ENCODE measurements around the gene PSMC3. TPM values are rescaled to one million over a fixed set of nuclear protein-coding genes. Genes with fewer than 3 reads are reported as not detected.

PSMC3 gene
- total and polyA plus RNA-seq, 9 of the 15 experiments (the other 6 are each of a cell fraction or from before 2014, with no cell fraction given), result 44.3 to 324 (median 240) TPM

GRCh38 chr11:47415949-47416472 is 10.2 kb downstream of the PSMC3 start:
- Histone ChIP-seq H3K36me3 (ENCODE audit: control insufficient read depth, insufficient read depth, low read length) (peaks cover 35% of the 10 kb centered on the region), H2AFZ (ENCODE audit: low read depth, low read length) (no peak overlapping the region), H3K4me3 (no peak overlapping the region), H3K4me1 (replicated peaks in 1 of 2; ENCODE audit: control insufficient read depth in 2 of 2, insufficient read depth in 2 of 2, low read length in 2 of 2) (peaks cover 0 to 53% of the 10 kb centered on the region in 2 experiments; a peak in 2 of 5 replicates), H4K20me1 (replicated peaks; ENCODE audit: control insufficient read depth, insufficient read depth, low read length) (peaks cover 9% of the 10 kb centered on the region; the same call in 1 of the 2 replicates), H3K27me3 (ENCODE audit: control insufficient read depth in 2 of 2, insufficient read depth in 2 of 2, low read length in 2 of 2) (no peaks in the 10 kb centered on the region), H3K79me2 (ENCODE audit: control insufficient read depth, insufficient read depth, low read length) (no peaks in the 10 kb centered on the region), H3K9me3 (replicated peaks; ENCODE audit: control insufficient read depth, insufficient read depth, low read depth, low read length) (no peaks in the 10 kb centered on the region), H3K9ac (ENCODE audit: insufficient read depth in 1 of 2, low read depth in 2 of 2, low read length in 2 of 2) (peak overlapping the region in 1 of 2 experiments; percentile 72; a peak in 1 of 4 replicates), H3K27ac (ENCODE audit: extremely low read depth, low read depth, low read length) (no peak overlapping the region), H3K9me1 (ENCODE audit: control insufficient read depth, insufficient read depth, low read length) (peaks cover 10% of the 10 kb centered on the region), H3K4me2 (ENCODE audit: insufficient read depth, low read length) (no peak overlapping the region)
- 65% methylated on average over 11 of the region's 13 CpGs for WGBS (ENCODE audit: insufficient coverage, low coverage, missing lambda C conversion rate)
- in situ Hi-C loops (cut with MboI), result no loop called here
- FAIRE-seq (peak; percentile 6), ATAC-seq (peak; percentile 25), DNase-seq (ENCODE audit: extremely low read depth in 1 of 4, low spot score in 3 of 4) (peak in 1 of 4 experiments; percentile 26)
- intact Hi-C loops (cut with micrococcal nuclease), result no loop called here
- no TSS peak for BruUV-seq (replicated peaks)
- CTCF ChIA-PET (ENCODE audit: low intra/inter-chr PET ratio), result interaction anchor here (0.7 kb wide), 1 partner anchor 61 kb away, joined by 3 read pairs; no protein-coding TSS in a partner anchor
- POLR2A ChIA-PET, result interaction anchor here (0.6 to 2.9 kb wide), 3 partner anchors 10 to 236 kb away, joined by 3 to 23 read pairs (median 3); partner anchors contain the start of gene PSMC3
- TF ChIP-seq TFAP4 (CRISPR knock-in tag; IDR thresholded peaks at IDR 0.05; ENCODE audit: borderline replicate concordance), result 0 out of 2 replicates have a peak, but pooled peaks have one; percentile 21
- TF ChIP-seq POLR2G (IDR thresholded peaks at IDR 0.05; ENCODE audit: low read depth, low read length), result peak; percentile 81
- peak; percentile 25; the same call in 1 of the 2 replicates for TF ChIP-seq NFIC (IDR thresholded peaks at IDR 0.05)
- TF ChIP-seq VEZF1 (CRISPR knock-in tag; IDR thresholded peaks at IDR 0.05), result no peak
- peak; percentile 81 for TF ChIP-seq RBM22 (IDR thresholded peaks at IDR 0.05; ENCODE audit: low read depth, low read length, poor library complexity, severe bottlenecking)
- no peak for TF ChIP-seq JUN (IDR thresholded peaks at IDR 0.05; ENCODE audit: borderline replicate concordance, low read depth, low read length)
- TF ChIP-seq JUN (CRISPR knock-in tag; IDR thresholded peaks at IDR 0.05; ENCODE audit: borderline replicate concordance), result no peak
- TF ChIP-seq ZNF282 (CRISPR knock-in tag; IDR thresholded peaks at IDR 0.05), result no peak
- TF ChIP-seq CBX3 (IDR thresholded peaks at IDR 0.05; ENCODE audit: borderline replicate concordance in 1 of 2, low read length in 2 of 2), result no peak
- 0 out of 2 replicates have a peak, but pooled peaks have one; percentile 1 for TF ChIP-seq FOXP1 (CRISPR knock-in tag; IDR thresholded peaks at IDR 0.05)
- TF ChIP-seq POLR2A (conservative IDR thresholded peaks at IDR 0.05), result peak; percentile 53
- no peak for TF ChIP-seq ZNF583 (CRISPR knock-in tag; IDR thresholded peaks at IDR 0.05)
- no peak for TF ChIP-seq LEF1 (IDR thresholded peaks at IDR 0.05)
- peak; percentile 63 for TF ChIP-seq RBFOX2 (IDR thresholded peaks at IDR 0.05; ENCODE audit: low read depth, low read length)
- peak; percentile 40 for TF ChIP-seq SIRT6 (IDR thresholded peaks at IDR 0.05; ENCODE audit: low read depth, low read length)
- TF ChIP-seq NR1H2 (CRISPR knock-in tag; IDR thresholded peaks at IDR 0.05), result no peak
- TF ChIP-seq NFIX (CRISPR knock-in tag; IDR thresholded peaks at IDR 0.05; ENCODE audit: low read depth), result no peak
- no peak for TF ChIP-seq THAP12 (CRISPR knock-in tag; IDR thresholded peaks at IDR 0.05)
